SW 1271 (cell line): ENCODE data around the gene INSYN2A.

Source experiments
- DNase-seq, 2 experiments: peaks; one replicate each; lab custom pipeline; 2025; lab: John Stamatoyannopoulos, UW

INSYN2A gene

GRCh38 chr10:127195041-127195506 lies 1.3 kb downstream of the INSYN2A start:
- DNase-seq: no peak

- DNase-seq: no peak
Measured at GRCh38 chr10:127194599-127194998, 1.8 kb downstream of the INSYN2A start.

GRCh38 chr10:127194111-127194510 lies 2.3 kb downstream of the INSYN2A start:
- DNase-seq: no peak

GRCh38 chr10:127193125-127193524 lies 3.3 kb downstream of the INSYN2A start:
- no peak for DNase-seq

GRCh38 chr10:127190427-127190826 lies 6.0 kb downstream of the INSYN2A start:
- DNase-seq: no peak

GRCh38 chr10:127189226-127189625 lies 7.2 kb downstream of the INSYN2A start:
- DNase-seq: no peak

GRCh38 chr10:127186813-127187212 lies 9.6 kb downstream of the INSYN2A start:
- DNase-seq: no peak

- no peak for DNase-seq
Measured at GRCh38 chr10:127184582-127184981, 11.8 kb downstream of the INSYN2A start.

GRCh38 chr10:127182161-127182560 lies 14.2 kb downstream of the INSYN2A start:
- DNase-seq: no peak

GRCh38 chr10:127179612-127180250 lies 16.7 kb downstream of the INSYN2A start:
- no peak for DNase-seq

- DNase-seq: no peak
Measured at GRCh38 chr10:127176649-127177048, 19.7 kb downstream of the INSYN2A start.

GRCh38 chr10:127175357-127176110 lies 20.9 kb downstream of the INSYN2A start:
- no peak for DNase-seq

- DNase-seq: no peak
Measured at GRCh38 chr10:127174866-127175265, 21.5 kb downstream of the INSYN2A start.

- no peak for DNase-seq
Measured at GRCh38 chr10:127168261-127168660, 28.1 kb downstream of the INSYN2A start.

GRCh38 chr10:127162841-127163240 lies 33.5 kb downstream of the INSYN2A start:
- no peak for DNase-seq

- DNase-seq: no peak
Measured at GRCh38 chr10:127161482-127161881, 34.9 kb downstream of the INSYN2A start.

GRCh38 chr10:127159648-127160245 lies 36.6 kb downstream of the INSYN2A start:
- DNase-seq: no peak

GRCh38 chr10:127158662-127159061 lies 37.7 kb downstream of the INSYN2A start:
- no peak for DNase-seq

- DNase-seq: no peak
Measured at GRCh38 chr10:127157506-127158200, 38.7 kb downstream of the INSYN2A start.

- DNase-seq: no peak
Measured at GRCh38 chr10:127157089-127157488, 39.3 kb downstream of the INSYN2A start.

- DNase-seq: no peak
Measured at GRCh38 chr10:127154831-127155620, 41.4 kb downstream of the INSYN2A start.

GRCh38 chr10:127153181-127153580 lies 43.2 kb downstream of the INSYN2A start:
- DNase-seq: no peak
